GM21717 (cell line): ENCODE results near the gene SPTBN5.

Experiments used
- ATAC-seq: cut with Tn5 transposase; IDR thresholded peaks from one replicate; pipeline ENCODE4 v1.9.1; 2021; ENCODE audit warnings: mild to moderate bottlenecking, moderate library complexity; ENCODE audit not compliant: unreplicated experiment

The SPTBN5 gene

DNA sequence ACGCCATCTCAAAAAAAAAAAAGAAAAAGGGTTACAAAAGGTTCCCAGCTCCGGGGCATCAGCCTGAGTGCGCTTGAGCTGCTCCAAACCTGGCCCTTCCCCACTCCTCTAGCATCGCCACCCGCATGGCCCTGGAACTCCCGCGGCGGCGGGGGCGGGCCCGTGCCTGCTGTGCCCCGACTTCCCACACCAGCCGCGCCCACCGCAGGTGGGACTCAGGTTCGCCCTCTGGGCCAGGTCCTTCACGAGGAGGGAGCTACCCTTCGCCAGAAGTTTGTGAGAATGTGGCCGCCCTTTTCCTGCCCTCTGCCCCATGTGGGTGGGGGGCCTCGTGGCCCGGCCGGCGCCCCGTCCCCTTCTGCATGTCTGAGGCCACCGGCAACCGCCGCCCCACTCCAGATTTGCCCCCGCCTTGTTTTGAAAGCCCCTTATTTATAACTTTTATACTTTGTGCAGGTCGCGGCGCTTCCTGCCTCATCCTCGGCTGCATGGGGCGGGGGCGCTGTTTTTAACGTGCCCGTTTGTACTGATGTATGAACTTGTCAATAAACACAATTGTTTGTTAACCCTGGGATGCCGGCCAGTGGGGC, 66.5 kb downstream of the SPTBN5 start:
- peak; percentile 7 for ATAC-seq

DNA sequence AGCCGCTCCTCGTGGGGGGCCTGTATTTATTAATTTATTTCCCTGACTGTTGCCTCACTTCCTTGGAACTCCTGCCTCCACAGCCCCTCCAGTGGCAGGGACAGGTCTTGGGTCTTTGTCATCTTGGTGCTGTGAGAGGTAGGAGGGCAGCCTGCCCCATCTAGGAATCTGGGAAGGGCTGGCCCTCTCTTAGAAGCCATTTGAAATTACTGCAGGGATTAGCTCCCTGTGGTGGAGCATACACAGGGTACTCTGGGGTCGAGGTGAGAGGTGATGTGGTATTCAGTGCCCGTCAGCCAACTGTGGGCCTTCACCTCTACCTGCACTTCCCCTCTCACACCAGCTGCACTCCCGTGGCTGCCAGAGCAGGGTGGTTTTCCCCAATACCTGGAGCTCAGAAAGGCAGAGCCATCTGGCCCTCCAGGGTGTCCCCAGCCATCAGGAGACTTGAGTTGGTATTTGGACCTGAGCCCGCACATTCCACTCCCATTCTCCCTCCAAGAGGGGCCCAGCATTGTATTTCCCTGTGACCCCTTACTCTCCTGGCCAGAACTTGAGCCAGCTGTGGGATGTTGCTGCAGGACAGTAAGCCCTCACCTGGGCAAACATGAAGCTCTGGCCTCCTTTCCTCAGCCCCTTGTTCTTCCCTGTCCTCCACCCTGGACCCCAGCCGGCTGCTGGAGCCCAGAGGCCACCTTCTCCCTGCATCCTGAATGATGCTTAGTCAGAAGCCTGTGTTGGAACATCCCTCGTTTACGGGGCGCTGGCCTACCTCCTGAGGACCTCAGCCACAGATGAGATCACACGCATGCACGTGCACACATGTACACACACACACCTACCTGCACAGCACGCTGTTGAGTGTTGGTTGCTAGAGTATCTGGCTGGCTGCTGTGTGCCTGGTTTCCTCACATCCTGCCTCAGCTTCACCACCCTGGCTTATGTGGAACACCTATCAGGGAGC, 68.0 kb downstream of the SPTBN5 start:
- no peak for ATAC-seq

DNA sequence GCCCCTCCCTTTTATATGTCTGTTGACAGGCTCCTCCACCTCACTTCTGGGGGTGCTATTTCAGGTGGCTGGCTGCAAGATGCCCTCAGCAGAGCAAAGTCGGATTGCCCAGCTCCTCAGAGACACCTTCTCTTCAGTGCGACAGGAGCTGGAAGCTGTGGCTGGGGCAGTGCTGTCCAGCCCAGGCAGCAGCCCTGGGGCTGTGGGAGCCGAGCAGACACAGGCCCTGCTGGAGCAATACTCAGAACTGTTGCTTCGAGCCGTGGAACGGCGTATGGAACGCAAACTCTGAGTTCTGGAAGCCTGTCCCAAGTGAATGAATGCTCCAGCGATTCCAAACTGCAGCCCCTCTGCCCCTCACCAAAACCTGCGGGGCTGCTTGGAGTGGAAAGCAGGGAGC, 68.7 kb downstream of the SPTBN5 start:
- no peak for ATAC-seq

DNA sequence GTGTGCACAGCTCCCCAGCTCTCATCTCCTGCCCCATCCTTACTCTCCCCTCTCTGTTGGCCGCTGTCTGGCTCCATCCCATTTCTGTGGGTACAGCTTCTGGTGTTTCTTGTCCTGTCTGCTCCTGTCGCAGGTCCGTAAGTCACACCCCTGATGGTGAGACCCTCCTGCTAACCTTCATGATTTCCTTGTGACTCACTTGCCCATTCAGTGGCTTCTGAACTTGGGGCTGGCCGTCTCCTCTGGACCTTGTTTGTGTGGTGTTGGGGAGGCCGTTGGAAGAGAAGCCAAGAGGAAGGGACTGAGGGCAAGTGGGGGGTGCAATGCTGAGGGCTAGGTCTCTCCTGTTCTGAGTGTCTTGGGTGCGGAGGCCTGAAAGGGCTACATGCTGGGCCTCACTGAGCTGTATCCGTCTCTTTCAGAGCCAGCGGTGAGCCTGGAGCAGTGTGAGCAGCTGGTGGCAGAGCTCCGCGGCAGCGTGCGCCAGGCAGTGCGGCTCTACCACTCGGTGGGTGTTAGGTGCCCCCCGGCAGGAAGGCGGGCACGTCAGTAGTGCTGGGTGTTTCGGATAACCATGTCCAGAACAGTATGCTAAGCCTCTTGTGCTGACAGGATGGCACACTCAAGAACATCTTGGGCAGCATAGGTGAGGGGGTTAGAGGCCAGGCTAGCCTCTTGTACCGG, 69.6 kb downstream of the SPTBN5 start:
- no peak for ATAC-seq

DNA sequence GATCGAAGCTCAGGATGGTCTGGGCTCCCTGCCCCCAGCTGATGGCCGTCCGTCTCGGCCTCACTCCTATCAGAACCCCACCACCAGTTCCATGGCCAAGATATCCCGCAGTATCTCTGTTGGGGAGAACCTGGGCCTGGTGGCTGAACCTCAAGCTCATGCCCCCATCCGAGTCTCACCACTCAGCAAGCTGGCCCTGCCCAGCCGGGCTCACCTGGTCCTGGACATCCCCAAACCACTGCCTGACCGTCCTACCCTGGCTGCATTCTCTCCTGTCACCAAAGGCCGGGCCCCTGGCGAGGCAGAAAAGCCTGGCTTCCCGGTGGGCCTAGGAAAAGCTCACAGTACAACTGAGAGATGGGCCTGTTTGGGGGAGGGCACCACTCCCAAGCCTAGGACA, 70.4 kb downstream of the SPTBN5 start:
- ATAC-seq: no peak

DNA sequence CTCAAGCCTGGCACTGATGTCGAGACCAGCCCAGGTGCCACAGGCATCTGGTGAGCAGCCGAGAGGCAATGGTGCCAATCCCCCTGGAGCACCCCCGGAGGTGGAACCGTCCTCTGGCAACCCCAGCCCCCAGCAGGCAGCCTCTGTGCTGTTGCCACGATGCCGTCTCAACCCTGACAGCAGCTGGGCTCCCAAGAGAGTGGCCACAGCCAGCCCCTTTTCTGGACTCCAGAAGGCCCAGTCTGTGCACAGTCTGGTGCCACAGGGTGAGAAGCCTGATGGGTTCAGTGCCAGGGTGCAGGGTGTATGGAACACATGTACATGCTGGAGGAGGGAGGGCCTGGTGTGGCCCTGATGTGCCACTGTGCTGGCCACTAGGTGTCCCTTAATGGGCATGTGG, 70.9 kb downstream of the SPTBN5 start:
- ATAC-seq: no peak

DNA sequence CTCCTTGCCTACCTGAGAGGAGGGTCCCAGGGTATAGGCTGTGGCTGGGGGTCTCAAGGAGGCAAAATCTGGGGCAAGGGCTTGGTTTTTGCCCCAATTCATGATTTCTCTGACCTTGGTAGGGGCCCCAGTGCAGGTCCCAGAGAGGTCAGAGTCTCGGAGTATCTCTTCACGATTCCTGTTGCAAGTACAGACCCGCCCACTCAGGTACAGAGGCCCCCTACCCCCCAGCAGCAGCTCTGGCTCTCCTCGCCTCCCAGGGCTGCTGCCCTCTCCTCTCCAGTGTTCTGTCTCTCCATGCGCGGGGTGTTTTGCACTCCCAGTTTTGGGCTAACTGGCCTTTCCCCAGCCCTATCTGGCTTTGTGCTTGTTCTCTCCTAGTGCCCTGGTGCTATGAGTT, 71.4 kb downstream of the SPTBN5 start:
- ATAC-seq: no peak

DNA sequence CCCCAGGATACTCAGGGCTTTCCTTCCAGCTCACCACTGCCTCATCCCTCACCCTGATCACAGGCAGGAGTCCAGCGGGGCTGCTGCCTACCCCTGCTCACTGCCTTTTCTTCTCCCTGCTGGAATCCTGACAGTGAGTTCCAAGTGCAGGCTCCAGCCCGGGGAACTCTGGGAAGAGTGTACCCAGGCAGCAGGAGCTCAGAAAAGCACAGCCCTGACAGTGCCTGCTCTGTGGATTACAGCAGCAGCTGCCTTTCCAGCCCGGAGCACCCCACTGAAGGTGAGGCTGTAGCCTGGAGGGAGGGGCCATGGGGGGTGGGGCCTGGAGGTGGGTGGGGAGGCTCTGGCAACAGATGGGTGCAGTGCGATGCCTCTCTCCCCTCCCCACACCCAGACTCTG, 72.0 kb downstream of the SPTBN5 start:
- ATAC-seq: no peak

DNA sequence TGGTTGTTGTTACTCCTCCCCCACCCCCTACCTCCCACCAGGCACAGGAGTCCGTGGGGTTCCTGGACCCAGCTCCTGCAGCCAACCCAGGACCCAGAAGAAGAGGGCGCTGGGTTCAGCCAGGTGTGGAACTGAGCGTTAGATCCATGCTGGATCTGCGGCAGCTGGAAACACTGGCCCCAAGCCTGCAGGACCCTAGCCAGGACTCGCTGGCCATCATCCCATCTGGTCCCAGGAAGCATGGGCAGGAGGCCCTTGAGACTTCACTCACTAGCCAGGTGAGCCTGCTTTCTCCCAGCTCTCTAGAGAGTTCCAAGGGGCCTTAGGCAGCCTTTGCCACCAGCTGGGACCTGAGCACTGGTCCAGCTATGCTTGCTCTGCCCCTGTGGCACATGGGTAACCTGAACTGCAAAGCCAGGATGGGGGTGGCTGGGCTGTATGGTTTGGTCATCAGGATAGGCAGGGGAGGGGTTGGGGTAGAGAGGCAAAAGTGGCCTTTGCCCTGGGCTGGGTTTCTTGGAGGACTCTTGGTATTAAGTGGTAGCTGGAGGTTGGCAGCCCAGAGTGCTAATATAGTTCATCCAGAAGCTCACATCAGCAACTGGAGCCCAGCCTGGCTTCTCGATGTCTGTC, 72.9 kb downstream of the SPTBN5 start:
- ATAC-seq: no peak

DNA sequence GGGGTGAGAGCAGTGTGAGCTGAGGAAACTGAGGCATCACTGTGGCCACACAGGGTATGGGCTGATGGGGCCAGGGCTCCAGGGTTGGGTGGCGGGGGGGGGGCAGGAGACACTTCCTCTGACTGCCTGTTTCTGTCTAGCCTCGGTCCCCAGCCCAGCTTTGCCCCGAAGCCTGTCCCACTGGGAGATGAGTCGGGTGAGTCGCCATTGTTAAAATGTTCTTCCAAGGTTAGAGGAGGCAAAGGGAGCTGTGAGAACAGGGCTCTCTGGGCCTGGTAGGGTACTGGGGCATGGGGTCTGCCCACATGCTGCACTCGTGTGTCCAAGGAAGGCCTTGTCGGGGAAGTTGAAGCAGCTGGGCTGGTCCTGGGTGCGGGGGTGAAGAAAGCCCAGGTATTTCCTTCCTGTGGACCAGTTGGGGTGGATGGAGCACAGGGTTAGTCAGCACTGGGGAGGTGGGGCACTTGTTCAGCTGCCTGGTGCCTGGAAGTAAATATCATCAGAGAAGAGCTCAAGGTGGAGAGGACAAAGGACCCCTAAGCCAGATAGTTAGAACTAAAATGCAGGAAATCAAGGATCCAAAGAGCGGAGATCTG, 74.3 kb downstream of the SPTBN5 start:
- ATAC-seq: no peak

DNA sequence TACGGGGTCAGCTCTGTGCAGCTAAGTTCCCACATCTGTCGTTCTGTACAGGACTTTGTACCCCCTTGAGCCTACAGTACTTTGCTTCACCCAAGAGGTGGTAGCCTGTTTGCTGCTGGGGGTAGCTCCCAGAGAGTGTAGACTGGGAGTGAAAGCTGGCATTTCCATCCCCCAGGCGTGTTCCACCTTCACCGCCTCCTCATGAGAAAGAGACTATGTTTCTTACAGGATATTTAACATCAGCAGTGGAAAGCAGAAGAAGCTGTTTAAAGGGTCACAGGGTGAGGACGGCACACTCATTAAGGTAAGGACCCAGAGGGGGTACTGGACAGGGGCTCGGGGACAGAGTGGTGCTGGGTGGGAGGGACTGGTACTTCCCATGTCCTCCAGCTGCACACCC, 76.1 kb downstream of the SPTBN5 start:
- no peak for ATAC-seq

DNA sequence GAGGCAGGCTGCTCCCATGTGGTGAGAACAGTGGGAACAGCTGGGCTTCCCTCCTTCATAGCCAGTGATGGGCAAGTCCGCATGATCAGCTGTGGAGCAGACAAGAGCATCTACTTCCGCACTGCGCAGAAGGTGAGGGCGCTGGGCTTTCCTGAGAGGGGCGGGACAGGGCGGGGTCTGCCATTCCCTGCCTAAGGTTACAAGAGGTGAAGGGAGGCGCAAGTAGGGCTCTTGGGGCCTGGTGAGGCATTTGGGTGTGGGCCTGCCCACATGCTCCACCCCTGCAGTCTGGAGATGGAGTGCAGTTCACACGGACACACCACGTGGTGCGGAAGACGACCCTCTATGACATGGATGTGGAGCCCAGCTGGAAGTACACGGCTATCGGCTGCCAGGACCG, 76.5 kb downstream of the SPTBN5 start:
- ATAC-seq: no peak

DNA sequence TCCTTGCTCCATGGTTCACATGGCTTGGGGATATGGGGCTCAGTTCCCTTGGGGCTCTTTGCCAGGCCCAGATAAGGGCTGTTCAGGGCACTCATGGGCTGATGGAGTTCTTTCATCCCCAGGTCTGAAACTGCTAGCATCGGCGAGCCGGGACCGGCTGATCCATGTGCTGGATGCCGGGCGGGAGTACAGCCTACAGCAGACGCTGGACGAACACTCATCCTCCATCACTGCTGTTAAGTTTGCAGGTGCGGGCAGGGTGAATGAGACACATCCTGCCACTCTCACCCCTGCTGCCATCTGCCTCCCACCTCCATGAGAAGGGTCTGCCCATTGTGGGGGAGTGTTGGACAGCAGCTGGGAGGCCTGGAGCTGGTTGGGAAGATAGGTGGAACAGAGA, 77.1 kb downstream of the SPTBN5 start:
- ATAC-seq: no peak

DNA sequence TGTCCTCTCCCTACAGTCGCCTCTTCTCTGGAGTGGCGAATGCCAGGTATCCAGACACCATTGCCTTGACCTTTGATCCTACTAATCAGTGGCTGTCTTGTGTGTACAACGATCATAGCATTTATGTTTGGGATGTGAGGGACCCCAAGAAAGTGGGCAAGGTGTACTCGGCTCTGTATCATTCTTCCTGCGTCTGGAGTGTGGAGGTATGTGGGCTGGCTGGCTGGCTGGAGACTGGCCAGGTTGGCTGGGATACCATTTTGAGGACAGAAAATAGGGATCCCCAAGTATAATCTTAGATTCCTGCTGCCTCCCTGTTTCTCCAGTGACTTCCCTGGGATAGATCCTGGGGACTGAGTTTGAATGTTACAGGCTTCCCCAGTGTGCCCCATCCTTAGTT, 79.3 kb downstream of the SPTBN5 start:
- ATAC-seq: no peak

DNA sequence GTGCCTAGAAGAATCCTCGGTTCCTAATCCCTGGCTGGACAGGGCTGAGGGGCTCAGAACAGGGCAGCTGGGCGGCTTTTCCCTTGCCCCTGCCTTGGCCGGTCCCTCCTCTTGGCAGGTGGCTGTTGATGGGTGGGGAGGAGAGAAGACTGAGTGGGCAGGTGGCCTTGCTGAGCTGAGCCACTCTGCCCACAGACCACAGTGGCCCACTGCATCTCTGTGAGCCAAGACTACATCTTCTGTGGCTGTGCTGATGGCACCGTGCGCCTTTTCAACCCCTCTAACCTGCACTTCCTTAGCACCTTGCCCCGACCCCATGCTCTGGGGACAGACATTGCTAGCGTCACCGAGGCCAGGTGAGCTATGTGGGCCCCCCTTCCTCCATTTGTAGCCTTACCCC, 80.4 kb downstream of the SPTBN5 start:
- no peak for ATAC-seq

DNA sequence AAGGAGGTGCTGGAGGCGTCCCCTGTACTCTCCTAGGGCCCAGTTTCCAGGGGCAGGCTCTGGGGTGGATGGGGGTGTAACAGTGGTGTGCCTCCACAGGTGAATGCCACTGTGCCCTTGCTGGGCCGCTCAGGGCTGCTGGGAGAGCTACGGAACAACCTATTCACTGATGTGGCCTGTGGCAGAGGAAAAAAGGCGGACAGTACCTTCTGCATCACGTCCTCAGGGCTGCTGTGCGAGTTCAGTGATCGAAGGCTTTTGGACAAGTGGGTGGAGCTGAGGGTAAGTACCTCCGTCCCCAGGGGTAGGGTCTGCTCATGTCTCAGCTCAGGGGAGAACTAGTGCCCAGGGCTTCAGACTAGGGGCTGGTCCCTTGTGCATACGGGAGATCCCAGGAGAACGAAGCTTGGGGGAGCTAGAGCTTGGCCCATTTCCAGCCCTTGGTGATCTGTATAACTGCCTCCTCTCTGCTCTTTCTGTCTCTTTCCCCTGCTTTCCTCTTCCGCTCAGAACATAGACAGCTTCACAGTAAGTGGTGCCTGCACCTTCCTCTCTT, 81.0 kb downstream of the SPTBN5 start:
- ATAC-seq: no peak

DNA sequence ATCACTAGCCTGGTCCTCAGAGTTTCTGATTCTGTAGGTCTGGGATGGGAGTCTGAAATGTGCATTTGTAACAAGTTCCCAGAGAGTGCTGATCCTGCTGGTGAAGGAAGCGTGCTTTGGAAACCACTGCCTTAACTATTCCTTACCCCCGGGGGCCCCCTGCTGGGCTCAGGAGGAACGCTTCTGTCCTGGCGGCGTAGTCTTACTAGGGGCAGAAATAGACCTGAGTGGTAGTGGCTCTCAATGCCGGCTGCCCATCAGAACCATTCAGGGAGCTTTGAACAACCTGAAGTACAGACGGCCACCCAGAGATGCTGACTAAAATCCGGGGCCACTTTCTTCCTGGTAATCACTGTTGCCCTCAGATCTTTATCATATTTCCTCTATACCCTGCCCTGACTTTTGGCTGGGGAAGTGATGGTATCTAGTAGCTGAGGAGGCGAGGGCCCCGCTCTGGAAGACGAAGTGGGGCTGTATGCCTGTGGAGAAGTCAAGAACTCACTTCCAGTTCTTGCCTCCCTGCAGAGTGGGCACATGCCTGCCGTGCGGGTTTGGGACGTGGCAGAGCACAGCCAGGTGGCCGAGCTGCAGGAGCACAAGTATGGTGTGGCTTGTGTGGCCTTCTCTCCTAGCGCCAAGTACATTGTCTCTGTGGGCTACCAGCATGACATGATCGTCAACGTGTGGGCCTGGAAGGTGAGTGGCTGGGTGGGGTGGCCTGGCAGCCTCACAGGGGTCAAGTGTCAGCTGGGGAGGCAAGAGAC, 82.2 kb downstream of the SPTBN5 start:
- no peak for ATAC-seq

DNA sequence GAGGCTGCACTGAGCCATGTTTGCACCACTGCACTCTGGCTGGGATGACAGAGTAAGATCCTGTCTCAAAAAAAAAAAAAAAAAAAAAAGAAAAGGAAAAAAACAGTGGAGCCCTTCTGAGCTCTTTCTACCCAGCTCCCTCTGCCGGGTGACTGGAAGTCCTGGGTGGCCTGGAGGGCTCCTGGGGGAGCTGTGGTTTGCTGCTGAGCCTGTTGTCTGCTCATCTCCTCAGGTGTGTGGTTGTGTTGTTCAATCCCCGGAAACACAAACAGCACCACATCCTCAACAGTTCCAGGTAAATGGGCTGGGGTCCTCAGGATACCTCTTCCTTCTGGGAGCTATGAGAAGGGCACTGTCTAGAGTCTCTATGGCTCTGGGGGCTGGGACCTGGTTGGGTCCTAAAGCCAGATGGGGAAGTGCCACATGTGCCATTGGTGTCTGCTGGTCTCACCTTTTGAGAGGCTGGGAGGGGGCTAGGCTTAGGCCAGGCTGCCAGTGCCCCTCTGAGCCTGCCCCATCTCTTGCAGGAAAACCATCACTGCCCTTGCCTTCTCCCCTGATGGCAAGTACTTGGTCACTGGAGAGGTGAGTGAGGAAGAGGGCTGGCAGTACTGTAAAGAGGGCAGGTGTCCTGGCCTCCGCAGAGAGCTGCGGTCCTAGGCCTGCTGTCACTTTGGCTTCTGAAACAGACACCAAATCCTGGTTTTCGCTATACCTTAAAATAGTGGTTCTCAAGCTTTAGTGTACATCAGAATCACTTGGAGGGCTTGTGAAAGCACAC, 83.0 kb downstream of the SPTBN5 start:
- ATAC-seq: no peak

DNA sequence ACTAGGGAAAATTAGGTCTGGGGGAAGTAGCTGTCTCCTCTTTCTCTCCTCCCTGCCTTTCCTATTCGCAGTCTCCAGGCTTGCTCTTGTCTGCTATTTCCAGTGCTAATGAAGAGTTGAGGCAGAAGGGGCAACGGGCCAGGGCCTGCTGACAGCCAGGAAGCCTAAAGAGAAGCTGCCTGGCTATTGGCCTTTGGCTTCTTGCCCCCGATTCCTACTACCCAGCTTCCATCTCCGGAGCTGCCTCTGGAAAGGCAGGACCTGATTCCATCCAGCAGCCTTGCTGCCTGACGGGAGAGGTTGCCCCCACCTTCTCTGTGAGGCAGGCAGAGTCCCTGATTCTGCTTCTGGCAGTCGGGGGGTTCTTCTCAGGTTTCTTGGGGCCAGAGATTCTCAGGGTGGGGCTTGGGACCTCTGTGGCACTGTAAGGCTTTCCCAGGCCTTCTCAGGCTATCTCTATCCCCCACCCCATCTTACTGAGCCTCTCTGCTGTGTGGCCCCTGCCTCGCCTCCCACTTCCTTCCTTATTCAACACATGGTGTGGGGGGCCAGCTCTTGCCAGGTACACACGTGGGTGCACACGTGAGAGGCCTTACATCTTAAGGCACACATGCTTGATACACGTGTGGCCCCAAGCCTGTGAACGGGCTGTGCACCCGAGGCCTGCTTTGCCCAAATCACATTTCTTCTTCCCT, 84.2 kb downstream of the SPTBN5 start:
- no peak for ATAC-seq
